Body of pancreas (tissue), 4 donors: ENCODE measurements around the gene METAP1D.

Experiments
- POLR2A ChIP-seq, 3 donors: fragments of 450-650 bp; IDR thresholded peaks; one replicate each; pipeline ENCODE4 v1.6.1; 2016; ENCODE audit warnings: antibody characterized with exemption in 3 of 3, mild to moderate bottlenecking in 2 of 3
- TF ChIP-seq, protein P1 (sequence below), 7 experiments: fragments of 450-650 bp in 4 of 7; fragments of 200-600 bp in 3 of 7; sonication (generic) in 3 of 7; IDR thresholded peaks; one replicate each; pipeline ENCODE4 v1.5.1; 2016 to 2019; ENCODE audit warnings: antibody characterized with exemption in 7 of 7

DNA sequence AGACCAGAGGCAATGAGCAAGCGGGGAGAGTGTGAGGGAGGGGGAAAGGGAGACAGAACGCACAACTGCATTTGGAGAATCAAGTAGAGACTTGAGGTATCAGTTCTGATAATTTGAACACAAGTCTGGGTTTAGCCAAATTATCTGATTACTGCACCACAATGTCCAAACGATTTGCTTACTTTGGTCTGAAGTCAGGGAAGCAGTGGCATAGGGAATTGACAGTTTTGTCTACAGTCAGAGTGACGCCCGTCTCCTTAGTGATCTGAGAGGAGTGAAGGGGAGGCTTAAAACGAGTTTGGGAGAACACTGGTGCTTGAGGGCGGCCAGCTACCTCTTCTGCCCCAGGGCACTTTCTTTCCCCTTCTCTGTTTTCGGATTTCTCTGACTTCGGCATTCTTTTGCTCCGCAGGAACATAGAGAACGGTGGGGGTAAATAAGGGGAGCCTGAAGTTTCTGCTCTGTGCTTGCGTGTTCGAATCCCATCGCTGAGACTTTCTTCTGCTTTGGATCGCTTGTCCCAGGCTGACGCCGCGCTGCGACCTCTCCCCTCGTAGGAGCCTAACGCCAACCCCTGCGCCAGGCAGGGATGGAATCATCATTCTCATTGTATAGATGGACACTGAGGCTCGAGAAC is 105.8 kb downstream of the METAP1D start:
- TF ChIP-seq, protein P1, sequence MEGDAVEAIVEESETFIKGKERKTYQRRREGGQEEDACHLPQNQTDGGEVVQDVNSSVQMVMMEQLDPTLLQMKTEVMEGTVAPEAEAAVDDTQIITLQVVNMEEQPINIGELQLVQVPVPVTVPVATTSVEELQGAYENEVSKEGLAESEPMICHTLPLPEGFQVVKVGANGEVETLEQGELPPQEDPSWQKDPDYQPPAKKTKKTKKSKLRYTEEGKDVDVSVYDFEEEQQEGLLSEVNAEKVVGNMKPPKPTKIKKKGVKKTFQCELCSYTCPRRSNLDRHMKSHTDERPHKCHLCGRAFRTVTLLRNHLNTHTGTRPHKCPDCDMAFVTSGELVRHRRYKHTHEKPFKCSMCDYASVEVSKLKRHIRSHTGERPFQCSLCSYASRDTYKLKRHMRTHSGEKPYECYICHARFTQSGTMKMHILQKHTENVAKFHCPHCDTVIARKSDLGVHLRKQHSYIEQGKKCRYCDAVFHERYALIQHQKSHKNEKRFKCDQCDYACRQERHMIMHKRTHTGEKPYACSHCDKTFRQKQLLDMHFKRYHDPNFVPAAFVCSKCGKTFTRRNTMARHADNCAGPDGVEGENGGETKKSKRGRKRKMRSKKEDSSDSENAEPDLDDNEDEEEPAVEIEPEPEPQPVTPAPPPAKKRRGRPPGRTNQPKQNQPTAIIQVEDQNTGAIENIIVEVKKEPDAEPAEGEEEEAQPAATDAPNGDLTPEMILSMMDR (IDR thresholded peaks at IDR 0.05): no peak
- TF ChIP-seq POLR2A (IDR thresholded peaks at IDR 0.05): no peak
